Neural cell (in vitro differentiated cells): Measurements from ENCODE around the gene GFPT1. TPM values are rescaled to one million over a fixed set of nuclear protein-coding genes. Genes with fewer than 3 reads are reported as not detected.

Experiments
- H2AFZ ChIP-seq: fragments of 200-600, 300-800 bp; sonication (generic), shearing (Covaris generic); 2 replicates; pipeline ENCODE4 v1.6.0; 2014; ENCODE audit warnings: low read depth, mild to moderate bottlenecking, antibody characterized with exemption, low read length, moderate library complexity
- H3F3A ChIP-seq: fragments of 200-600 bp; shearing (Covaris generic); 2 replicates; pipeline ENCODE4 v1.6.1; 2016; ENCODE audit warnings: mild to moderate bottlenecking, moderate library complexity, mixed read lengths, antibody characterized with exemption, low read length; ENCODE audit not compliant: insufficient read depth, poor library complexity, severe bottlenecking
- H3K27ac ChIP-seq: fragments of 200-600, 300-800 bp; sonication (generic), shearing (Covaris generic); 2 replicates; pipeline ENCODE4 v1.5.1; 2014; ENCODE audit warnings: mild to moderate bottlenecking, low read length, moderate library complexity
- H3K27me3 ChIP-seq: fragments of 300-800, 200-600 bp; sonication (generic), shearing (Covaris generic); 2 replicates; pipeline ENCODE4 v1.6.0; 2014; ENCODE audit warnings: mild to moderate bottlenecking, low read depth, low read length, moderate library complexity; ENCODE audit not compliant: insufficient read depth
- H3K36me3 ChIP-seq: fragments of 300-800, 200-600 bp; sonication (generic), shearing (Covaris generic); 2 replicates; pipeline ENCODE4 v1.5.1; 2014; ENCODE audit warnings: mild to moderate bottlenecking, antibody characterized with exemption, low read length, moderate library complexity; ENCODE audit not compliant: insufficient read depth
- H3K4me2 ChIP-seq: fragments of 300-800, 200-600 bp; sonication (generic), shearing (Covaris generic); 2 replicates; pipeline ENCODE4 v1.6.0; 2014; ENCODE audit warnings: mild to moderate bottlenecking, low read length
- H3K4me3 ChIP-seq: fragments of 300-800, 200-600 bp; sonication (generic), shearing (Covaris generic); 2 replicates; pipeline ENCODE4 v1.5.1; 2014; ENCODE audit warnings: mild to moderate bottlenecking, low read length, moderate library complexity
- H3K79me2 ChIP-seq: fragments of 200-600 bp; shearing (Covaris generic); replicated peaks from 2 replicates; pipeline ENCODE4 v1.6.0; 2014; ENCODE audit warnings: mild to moderate bottlenecking, low read length, moderate library complexity; ENCODE audit not compliant: insufficient read depth
- H3K9ac ChIP-seq: fragments of 300-800, 200-600 bp; sonication (generic), shearing (Covaris generic); 2 replicates; pipeline ENCODE4 v1.6.1; 2016; ENCODE audit warnings: mild to moderate bottlenecking, low read length, mixed read lengths
- H3K9me2 ChIP-seq: fragments of 200-600 bp; shearing (Covaris generic); 2 replicates; pipeline ENCODE4 v1.6.1; 2016; ENCODE audit warnings: mild to moderate bottlenecking, low read length, mixed read lengths; ENCODE audit not compliant: insufficient read depth
- H3K9me3 ChIP-seq: fragments of 200-600, 300-800 bp; sonication (generic), shearing (Covaris generic); 2 replicates; pipeline ENCODE4 v1.6.1; 2016; ENCODE audit warnings: mild to moderate bottlenecking, mixed run types, low read length, moderate library complexity, mixed read lengths
- H4K20me1 ChIP-seq: fragments of 200-600 bp; shearing (Covaris generic); 2 replicates; pipeline ENCODE4 v1.6.1; 2016; ENCODE audit warnings: mild to moderate bottlenecking, mixed run types; ENCODE audit not compliant: insufficient read depth
- CTCF ChIP-seq: fragments of 450-650 bp; IDR thresholded peaks from 2 replicates; pipeline ENCODE4 v1.5.1; 2014; ENCODE audit warnings: antibody characterized with exemption, mild to moderate bottlenecking, moderate library complexity; ENCODE audit not compliant: poor library complexity, severe bottlenecking
- EP300 ChIP-seq: fragments of 450-650 bp; conservative IDR thresholded peaks from 2 replicates; pipeline ENCODE4 v1.6.1; 2014; ENCODE audit warnings: antibody characterized with exemption, mild to moderate bottlenecking, moderate library complexity; ENCODE audit not compliant: poor library complexity, severe bottlenecking
- EZH2 ChIP-seq: fragments of 200-600, 300-800 bp; shearing (Covaris generic), sonication (generic); IDR thresholded peaks from 2 replicates; pipeline ENCODE4 v1.6.1; 2014; ENCODE audit warnings: antibody characterized with exemption, low read length, borderline replicate concordance, mild to moderate bottlenecking; ENCODE audit not compliant: insufficient read depth, poor library complexity, severe bottlenecking
- MXI1 ChIP-seq: fragments of 450-650 bp; conservative IDR thresholded peaks from 2 replicates; pipeline ENCODE4 v1.6.1; 2014; ENCODE audit warnings: antibody characterized with exemption, mild to moderate bottlenecking; ENCODE audit not compliant: poor library complexity, severe bottlenecking
- POLR2AphosphoS5 ChIP-seq: IDR thresholded peaks from 2 replicates; pipeline ENCODE4 v1.6.1; 2012
- RAD21 ChIP-seq: fragments of 450-650 bp; conservative IDR thresholded peaks from 2 replicates; pipeline ENCODE4 v1.6.1; 2014; ENCODE audit warnings: antibody characterized with exemption, mild to moderate bottlenecking, moderate library complexity
- REST ChIP-seq: IDR thresholded peaks from 2 replicates; pipeline ENCODE4 v1.6.1; 2012; ENCODE audit warnings: borderline replicate concordance
- SMC3 ChIP-seq: fragments of 450-650 bp; conservative IDR thresholded peaks from 2 replicates; pipeline ENCODE4 v1.6.1; 2014; ENCODE audit warnings: antibody characterized with exemption, mild to moderate bottlenecking, moderate library complexity; ENCODE audit not compliant: poor library complexity
- TAF1 ChIP-seq: IDR thresholded peaks from 2 replicates; pipeline ENCODE4 v1.6.1; 2012; ENCODE audit warnings: low read depth
- polyA plus RNA-seq: library from polyadenylated mRNA; depleted of rRNA; stranded (reverse); fragments of >200 nt; gene quantifications from 2 replicates; pipeline ENCODE4 v1.2.3, GENCODE V29; 2014

GFPT1 gene
- polyA plus RNA-seq, 1 donor from 2014 or later = 39.4 TPM

- Histone ChIP-seq H3K36me3 (peaks cover 9% of the 10 kb centered on the region), H3K27ac (no peak overlapping the region)
These were observed 13.1 kb upstream of the GFPT1 start for GRCh38 chr2:69400121-69400520.

DNA sequence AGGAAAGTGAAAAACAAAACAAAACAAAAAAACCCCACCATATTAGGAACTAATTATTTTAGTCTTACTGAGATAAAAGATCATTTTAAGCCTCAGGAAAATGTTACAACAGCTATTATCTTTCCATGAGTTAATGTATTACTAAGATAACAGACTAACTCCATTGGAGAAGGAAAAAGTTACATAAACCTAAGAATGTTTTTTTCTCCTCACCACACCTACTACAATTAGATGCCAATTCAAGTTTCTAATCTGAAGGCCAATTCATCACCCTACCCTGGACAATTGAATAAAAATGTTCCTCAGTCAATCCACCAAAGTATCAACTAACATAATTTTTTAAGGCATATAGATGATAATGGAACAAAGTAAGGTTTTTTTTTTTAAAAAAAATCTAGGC is 10.2 kb upstream of the GFPT1 start:
- no peaks in the 10 kb centered on the region for H3F3A ChIP-seq
- H3K36me3 ChIP-seq = peaks cover 9% of the 10 kb centered on the region
- no peak overlapping the region for H2AFZ ChIP-seq
- H3K4me2 ChIP-seq = no peak overlapping the region
- no peaks in the 10 kb centered on the region for H3K79me2 ChIP-seq
- TF ChIP-seq MXI1 = no peak
- TF ChIP-seq EZH2 = no peak
- TF ChIP-seq POLR2AphosphoS5 = no peak
- TF ChIP-seq SMC3 = no peak
- no peak for TF ChIP-seq REST
- TF ChIP-seq RAD21 = no peak
- no peak for TF ChIP-seq TAF1
- no peak for TF ChIP-seq CTCF
- TF ChIP-seq EP300 = no peak
- H4K20me1 ChIP-seq = no peaks in the 10 kb centered on the region
- H3K9me3 ChIP-seq = no peaks in the 10 kb centered on the region
- H3K27me3 ChIP-seq = no peaks in the 10 kb centered on the region
- no peak overlapping the region for H3K4me3 ChIP-seq
- H3K9me2 ChIP-seq = no peaks in the 10 kb centered on the region
- H3K27ac ChIP-seq = no peak overlapping the region
- no peak overlapping the region for H3K9ac ChIP-seq

More at GRCh38 chr2:69400121-69400520, 13.1 kb upstream of the GFPT1 start:
- Histone ChIP-seq H3K9me2 (no peaks in the 10 kb centered on the region), H3F3A (no peaks in the 10 kb centered on the region), H2AFZ (no peak overlapping the region), H3K27me3 (no peaks in the 10 kb centered on the region), H3K4me2 (no peak overlapping the region), H3K4me3 (no peak overlapping the region), H4K20me1 (no peaks in the 10 kb centered on the region), H3K9ac (no peak overlapping the region), H3K9me3 (no peaks in the 10 kb centered on the region), H3K79me2 (no peaks in the 10 kb centered on the region)
- no peak for TF ChIP-seq EP300
- no peak for TF ChIP-seq REST
- TF ChIP-seq MXI1 = no peak
